ENCODE results near the gene RPL32. TPM values are rescaled to one million over a fixed set of nuclear protein-coding genes. Genes with fewer than 3 reads are reported as not detected.

The RPL32 gene
- total RNA-seq, 1 experiment from 2014 or later: 2,021 TPM

DNA sequence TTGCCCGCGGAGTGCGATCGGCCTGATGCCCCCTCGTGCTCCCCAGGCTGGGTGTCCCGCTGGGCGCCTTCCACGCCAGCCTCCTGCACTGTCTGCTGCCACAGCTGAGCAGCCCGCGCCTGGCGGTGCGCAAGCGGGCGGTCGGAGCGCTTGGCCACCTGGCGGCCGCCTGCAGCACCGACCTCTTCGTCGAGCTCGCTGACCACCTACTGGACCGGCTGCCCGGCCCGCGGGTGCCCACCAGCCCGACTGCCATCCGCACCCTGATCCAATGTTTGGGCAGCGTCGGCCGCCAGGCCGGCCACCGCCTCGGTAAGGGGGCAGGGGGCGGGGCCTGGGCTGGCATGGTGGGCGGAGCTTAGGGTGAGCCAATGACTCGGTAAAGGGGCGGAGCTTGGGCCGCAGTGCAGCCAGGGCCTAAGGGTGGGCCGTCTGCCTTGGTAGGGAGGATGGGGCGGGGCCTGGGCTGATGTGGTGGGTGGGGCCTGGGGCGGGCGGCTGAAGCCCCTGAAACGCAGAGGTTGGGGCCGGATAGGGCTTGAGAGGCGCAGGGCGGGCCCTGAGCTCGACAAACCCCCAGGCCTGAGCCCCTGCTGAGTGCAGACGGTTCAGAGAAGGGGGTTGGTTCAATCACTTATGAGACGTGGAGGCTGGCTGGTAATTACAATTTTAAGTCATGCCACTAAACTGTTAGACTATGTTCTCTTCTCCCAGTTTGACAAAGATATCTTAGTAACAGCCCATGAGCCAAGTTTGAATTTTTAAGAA, 31.2 kb downstream of the RPL32 start:
- no peak overlapping the region for H2BK15ac ChIP-seq (ENCODE audit: low read depth, low read length)
- TF ChIP-seq, protein P1, sequence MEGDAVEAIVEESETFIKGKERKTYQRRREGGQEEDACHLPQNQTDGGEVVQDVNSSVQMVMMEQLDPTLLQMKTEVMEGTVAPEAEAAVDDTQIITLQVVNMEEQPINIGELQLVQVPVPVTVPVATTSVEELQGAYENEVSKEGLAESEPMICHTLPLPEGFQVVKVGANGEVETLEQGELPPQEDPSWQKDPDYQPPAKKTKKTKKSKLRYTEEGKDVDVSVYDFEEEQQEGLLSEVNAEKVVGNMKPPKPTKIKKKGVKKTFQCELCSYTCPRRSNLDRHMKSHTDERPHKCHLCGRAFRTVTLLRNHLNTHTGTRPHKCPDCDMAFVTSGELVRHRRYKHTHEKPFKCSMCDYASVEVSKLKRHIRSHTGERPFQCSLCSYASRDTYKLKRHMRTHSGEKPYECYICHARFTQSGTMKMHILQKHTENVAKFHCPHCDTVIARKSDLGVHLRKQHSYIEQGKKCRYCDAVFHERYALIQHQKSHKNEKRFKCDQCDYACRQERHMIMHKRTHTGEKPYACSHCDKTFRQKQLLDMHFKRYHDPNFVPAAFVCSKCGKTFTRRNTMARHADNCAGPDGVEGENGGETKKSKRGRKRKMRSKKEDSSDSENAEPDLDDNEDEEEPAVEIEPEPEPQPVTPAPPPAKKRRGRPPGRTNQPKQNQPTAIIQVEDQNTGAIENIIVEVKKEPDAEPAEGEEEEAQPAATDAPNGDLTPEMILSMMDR (conservative IDR thresholded peaks at IDR 0.05): peak; percentile 83
- no peak overlapping the region for H3K18ac ChIP-seq (ENCODE audit: insufficient read length, low read depth, low read length)
- WGBS (ENCODE audit: extremely low coverage, insufficient read length, low lambda C conversion rate): no CpG with 5 or more reads among the region's 50 CpGs
- Mint-ChIP-seq H3K36me3 (ENCODE audit: insufficient read depth in 1 of 3, low read depth in 3 of 3) (peaks cover 0 to 9% (median 4%) of the 10 kb centered on the region in 3 experiments; a peak in 6 of 7 replicates), H3K4me1 (peaks cover 16 to 22% of the 10 kb centered on the region in 2 experiments), H3K27ac (peak overlapping the region in 1 of 3 experiments; percentile 35; a peak in 1 of 7 replicates), H3K9me3 (no peaks in the 10 kb centered on the region), H3K27me3 (ENCODE audit: low read depth) (peaks cover 1% of the 10 kb centered on the region; the same call in 1 of the 2 replicates), H3K4me3 (peak overlapping the region; percentile 47 to 76)
- H2AFZ ChIP-seq (ENCODE audit: low read length): no peak overlapping the region
- H4K8ac ChIP-seq (replicated peaks; ENCODE audit: insufficient read length, low read depth, low read length): no peak overlapping the region
- peaks cover 4% of the 10 kb centered on the region for H3K23me2 ChIP-seq (ENCODE audit: insufficient read length, low read depth, low read length, poor library complexity, severe bottlenecking)
- H2BK12ac ChIP-seq (ENCODE audit: insufficient read length, low read depth, low read length): no peak overlapping the region
- no peaks in the 10 kb centered on the region for H3K79me2 ChIP-seq (ENCODE audit: insufficient read depth, low read length)
- no peak overlapping the region for H2BK20ac ChIP-seq (ENCODE audit: low read depth, low read length, poor library complexity, severe bottlenecking)
- no peaks in the 10 kb centered on the region for H3K27me3 ChIP-seq (ENCODE audit: insufficient read depth, low read length)
- no peak overlapping the region for H3K27ac ChIP-seq (ENCODE audit: insufficient read length, low read depth, low read length)
- peak overlapping the region; percentile 46 for H3K4me2 ChIP-seq (ENCODE audit: insufficient read depth, insufficient read length, low read length)
- peak; percentile 97 for DNase-seq
- H3K79me1 ChIP-seq (ENCODE audit: insufficient read depth, low read depth, low read length, poor library complexity, severe bottlenecking): no peaks in the 10 kb centered on the region
- no peaks in the 10 kb centered on the region for H4K20me1 ChIP-seq (ENCODE audit: control insufficient read depth, insufficient read depth, insufficient read length)
- H3K9me3 ChIP-seq (ENCODE audit: control insufficient read depth, low read depth, low read length): no peaks in the 10 kb centered on the region
- no peak overlapping the region for H2AK5ac ChIP-seq (ENCODE audit: insufficient read length, low read length)
- H3K14ac ChIP-seq (ENCODE audit: insufficient read depth, low read length): no peak overlapping the region
- no peaks in the 10 kb centered on the region for H3K4me1 ChIP-seq (ENCODE audit: insufficient read depth, low read length)
- H4K5ac ChIP-seq (ENCODE audit: insufficient read length, low read depth, low read length): no peak overlapping the region
- H3K9ac ChIP-seq (ENCODE audit: extremely low read depth, insufficient read length, low read length): no peak overlapping the region
- H2BK120ac ChIP-seq (ENCODE audit: low read depth, low read length, poor library complexity, severe bottlenecking): no peak overlapping the region
- no peak overlapping the region for H3K56ac ChIP-seq (ENCODE audit: insufficient read length, low read depth, low read length)
- H3K4ac ChIP-seq (ENCODE audit: low read depth, low read length): no peak overlapping the region
- H4K91ac ChIP-seq (ENCODE audit: insufficient read length, low read depth, low read length): no peak overlapping the region
- H3K23ac ChIP-seq (ENCODE audit: insufficient read length, low read depth, low read length): no peak overlapping the region
- H3T11ph ChIP-seq (ENCODE audit: low read length): no peak overlapping the region
- H2BK5ac ChIP-seq (ENCODE audit: insufficient read length, low read length): no peak overlapping the region
